Measurements from ENCODE around the gene CYBC1. TPM values are rescaled to one million over a fixed set of nuclear protein-coding genes. Genes with fewer than 3 reads are reported as not detected.
A peak's percentile ranks its signal among the peaks of the same experiment; 100 is the strongest.
"Not testable (repeated sequence)": the region's sequence is repeated elsewhere in the genome, so short reads cannot be mapped to it uniquely, and the experiment has no call there.

Gene CYBC1
- total RNA-seq, 1 experiment from 2014 or later: 26.3 TPM

GRCh38 chr17:82435601-82436583 lies 14.7 kb downstream of the CYBC1 start:
- DNase-seq (ENCODE audit: low read depth): no peak

- peak; percentile 17 for DNase-seq (ENCODE audit: low read depth)
These were observed 15.4 kb downstream of the CYBC1 start for GRCh38 chr17:82435103-82435502.

GRCh38 chr17:82434216-82434565 lies 16.4 kb downstream of the CYBC1 start:
- peak; percentile 3 for DNase-seq (ENCODE audit: low read depth)

GRCh38 chr17:82433560-82434215 lies 16.9 kb downstream of the CYBC1 start:
- DNase-seq (ENCODE audit: low read depth): peak; percentile 5

- DNase-seq (ENCODE audit: low read depth): no peak
These were observed 18.5 kb downstream of the CYBC1 start for GRCh38 chr17:82432017-82432416.

- DNase-seq (ENCODE audit: low read depth): no peak
These were observed 20.7 kb downstream of the CYBC1 start for GRCh38 chr17:82429824-82430223.

- DNase-seq (ENCODE audit: low read depth): no peak
These were observed 22.0 kb downstream of the CYBC1 start for GRCh38 chr17:82428546-82428945.

GRCh38 chr17:82424863-82425159 lies 25.7 kb downstream of the CYBC1 start:
- DNase-seq (ENCODE audit: low read depth): no peak

- DNase-seq (ENCODE audit: low read depth): peak; percentile 40
These were observed 26.3 kb downstream of the CYBC1 start for GRCh38 chr17:82424001-82424862.

GRCh38 chr17:82419540-82419939 lies 31.0 kb downstream of the CYBC1 start:
- DNase-seq (ENCODE audit: low read depth): peak; percentile 16

- peak; percentile 94 for DNase-seq (ENCODE audit: low read depth)
These were observed 32.3 kb downstream of the CYBC1 start, which contains the start of the genes HEXD and OGFOD3 for GRCh38 chr17:82418001-82418986. TSS of gene HEXD (plus strand) at chr17:82418347. CDS start at chr17:82419800, 1,453 bp downstream. TSS of gene OGFOD3 (minus strand) at chr17:82418586. CDS start at chr17:82418485, 101 bp downstream.

- DNase-seq (ENCODE audit: low read depth): no peak
These were observed 33.8 kb downstream of the CYBC1 start for GRCh38 chr17:82416771-82417170.

GRCh38 chr17:82416264-82416663 lies 34.3 kb downstream of the CYBC1 start:
- no peak for DNase-seq (ENCODE audit: low read depth)

GRCh38 chr17:82415786-82416185 lies 34.8 kb downstream of the CYBC1 start:
- no peak for DNase-seq (ENCODE audit: low read depth)

GRCh38 chr17:82415336-82415735 lies 35.2 kb downstream of the CYBC1 start:
- no peak for DNase-seq (ENCODE audit: low read depth)

- peak; percentile 75 for DNase-seq (ENCODE audit: low read depth)
These were observed 35.8 kb downstream of the CYBC1 start for GRCh38 chr17:82414548-82415281.

GRCh38 chr17:82412535-82413520 lies 37.7 kb downstream of the CYBC1 start:
- no peak for DNase-seq (ENCODE audit: low read depth)

GRCh38 chr17:82412081-82412480 lies 38.5 kb downstream of the CYBC1 start:
- DNase-seq (ENCODE audit: low read depth): not testable (repeated sequence)

All from Daoy (cell line).